Stimulated activated CD4-positive, alpha-beta T cell treated with anti-CD3 and anti-CD28 coated beads, Interleukin-1b, Interleukin-23, amount 100 ng/mL, for 24 hours (primary cell): Measurements from ENCODE around the gene SELENOI.
"Not testable (repeated sequence)": the region's sequence is repeated elsewhere in the genome, so short reads cannot be mapped to it uniquely, and the experiment has no call there.

Experiments used
- DNase-seq, 4 experiments: peaks; one replicate each; pipeline ENCODE4 v3.0.0-alpha.2; 2020; ENCODE audit warnings: low read depth in 4 of 4, low spot score in 1 of 4

Gene SELENOI

GRCh38 chr2:26345545-26346453 lies at the start of gene SELENOI:
SELENOI (plus strand) TSS chr2:26346143; CDS start chr2:26346233, 90 bp downstream.
- DNase-seq = peak; percentile 95 to 99 (median 98)

- DNase-seq = no peak
Observed at GRCh38 chr2:26297061-26297460, 48.9 kb upstream of the SELENOI start.

- DNase-seq = no peak
Observed at GRCh38 chr2:26298286-26298637, 47.7 kb upstream of the SELENOI start.

- peak in 1 of 4 experiments; percentile 12 for DNase-seq
Observed at GRCh38 chr2:26298638-26299393, 47.1 kb upstream of the SELENOI start.

GRCh38 chr2:26299471-26300101 lies 46.4 kb upstream of the SELENOI start:
- no peak for DNase-seq

- peak in 1 of 4 experiments; percentile 9 for DNase-seq
Observed at GRCh38 chr2:26300234-26300925, 45.6 kb upstream of the SELENOI start.

- DNase-seq = no peak
Observed at GRCh38 chr2:26302846-26303245, 43.1 kb upstream of the SELENOI start.

GRCh38 chr2:26305094-26305493 lies 40.8 kb upstream of the SELENOI start:
- not testable (repeated sequence) for DNase-seq

- DNase-seq = no peak
Observed at GRCh38 chr2:26305540-26305939, 40.4 kb upstream of the SELENOI start.

- DNase-seq = no peak
Observed at GRCh38 chr2:26309921-26310320, 36.0 kb upstream of the SELENOI start.

- DNase-seq = no peak
Observed at GRCh38 chr2:26312471-26312870, 33.5 kb upstream of the SELENOI start.

- no peak for DNase-seq
Observed at GRCh38 chr2:26313446-26313845, 32.5 kb upstream of the SELENOI start.

GRCh38 chr2:26314243-26314642 lies 31.7 kb upstream of the SELENOI start:
- DNase-seq = no peak

- DNase-seq = no peak
Observed at GRCh38 chr2:26316041-26316440, 29.9 kb upstream of the SELENOI start.

- DNase-seq = no peak
Observed at GRCh38 chr2:26316845-26317244, 29.1 kb upstream of the SELENOI start.

GRCh38 chr2:26317377-26318105 lies 28.4 kb upstream of the SELENOI start:
- DNase-seq = no peak

GRCh38 chr2:26318950-26319349 lies 27.0 kb upstream of the SELENOI start:
- DNase-seq = no peak

- DNase-seq = not testable (repeated sequence)
Observed at GRCh38 chr2:26324479-26324878, 21.5 kb upstream of the SELENOI start.

GRCh38 chr2:26324903-26325302 lies 21.0 kb upstream of the SELENOI start:
- no peak for DNase-seq

- DNase-seq = no peak
Observed at GRCh38 chr2:26325851-26326250, 20.1 kb upstream of the SELENOI start.
